Measurements from ENCODE around the gene LDAH. TPM values are rescaled to one million over a fixed set of nuclear protein-coding genes. Genes with fewer than 3 reads are reported as not detected.

LDAH gene
- total RNA-seq, result 27.1 and 31.3 TPM in 2 replicates
- 27.3 TPM for total RNA-seq (2013)
- polyA plus RNA-seq, result 7.8 and 9.0 TPM in 2 replicates
- 11.6 and 12.1 TPM in 2 replicates for polyA minus RNA-seq

DNA sequence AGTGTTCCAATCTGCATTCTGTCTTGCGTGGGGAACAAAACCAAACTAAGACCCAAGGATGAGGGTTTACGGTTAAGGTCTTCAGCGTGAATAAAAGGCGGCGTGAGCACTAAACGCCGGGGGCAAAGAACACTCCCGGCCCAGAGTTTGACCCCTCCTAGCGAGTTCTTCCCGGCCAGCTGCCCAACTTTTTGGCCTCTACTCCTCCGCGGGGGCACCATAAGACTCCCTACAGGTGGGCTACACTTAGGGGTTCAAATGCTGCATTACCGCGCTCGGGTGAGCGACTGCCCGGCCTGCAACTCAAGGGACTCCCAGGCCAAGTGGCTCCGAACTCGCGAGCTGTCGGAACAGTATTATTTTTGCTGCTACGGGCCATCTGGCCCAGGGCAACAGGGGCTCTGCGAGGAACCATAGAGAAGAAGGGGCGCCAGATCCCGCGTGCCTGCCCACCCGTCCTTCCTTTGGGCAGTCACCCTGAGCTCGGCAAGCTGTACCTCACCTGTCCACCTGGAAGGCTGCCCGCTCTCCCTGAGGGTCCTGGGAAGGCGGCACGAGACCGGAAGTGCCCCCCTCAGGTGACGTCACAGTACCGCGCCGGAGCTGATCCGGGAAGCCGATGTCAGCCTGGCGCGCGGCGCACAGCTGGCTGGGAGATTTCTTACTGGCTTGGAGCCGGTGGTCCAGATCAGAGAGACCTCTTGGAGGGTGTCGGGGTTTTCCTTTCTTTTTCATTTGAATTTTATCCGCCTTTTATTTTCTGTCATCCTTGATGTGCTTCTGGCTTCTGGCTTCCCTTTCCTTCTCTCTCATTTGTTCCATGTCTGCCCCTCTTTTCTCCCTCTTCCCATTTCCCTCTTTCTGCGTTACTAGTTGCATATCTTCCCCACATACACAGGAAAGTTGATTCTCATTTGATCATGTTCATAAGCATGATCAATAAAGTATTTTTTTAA, at the start of gene LDAH:
Gene LDAH, minus strand, starts transcription at position 567 of the 956 bp plus-strand sequence. CDS start 21,638 bp downstream, outside the sequence.
- 1% methylated on average over 40 of the region's 46 CpGs for WGBS (ENCODE audit: insufficient coverage)

More for the DNA sequence above, at the start of gene LDAH:
- no peaks in the 10 kb centered on the region for H3K9me3 ChIP-seq (ENCODE audit: control extremely low read depth in 1 of 3, control insufficient read depth in 2 of 3, insufficient read depth in 1 of 3, low read length in 2 of 3)
- no peaks in the 10 kb centered on the region for H4K20me1 ChIP-seq (ENCODE audit: control insufficient read depth, insufficient read depth, low read length, poor library complexity, severe bottlenecking)
- Mint-ChIP-seq H3K27ac (peak within 1 kb of the TSS; percentile 99), H3K4me3 (peak within 1 kb of the TSS; percentile 98), H3K4me1 (peaks cover 26% of the 10 kb centered on the region), H3K27me3 (peaks cover 1% of the 10 kb centered on the region), H3K9me3 (ENCODE audit: insufficient read depth) (no peaks in the 10 kb centered on the region)
- ATAC-seq (ENCODE audit: low read depth) (peak; percentile 79), DNase-seq (peak; percentile 92)
- POLR2A ChIA-PET, result interaction anchor here (1.1 to 1.8 kb wide), 3 partner anchors 146 to 376 kb away, joined by 3 to 9 read pairs (median 7); partner anchors contain the start of genes GDF7 and RHOB
- H2AFZ ChIP-seq (ENCODE audit: insufficient read depth, low read depth, low read length, poor library complexity, severe bottlenecking), result peak within 1 kb of the TSS; percentile 97
- H3K27me3 ChIP-seq (replicated peaks in 1 of 4; ENCODE audit: control extremely low read depth in 1 of 4, control insufficient read depth in 3 of 4, insufficient read depth in 4 of 4, low read length in 3 of 4), result peaks cover 0 to 2% (median 0%) of the 10 kb centered on the region in 4 experiments
- peak within 1 kb of the TSS; percentile 89 for H3K4me2 ChIP-seq (replicated peaks; ENCODE audit: low read depth, low read length, poor library complexity, severe bottlenecking)
- peaks cover 0 to 7% of the 10 kb centered on the region in 2 donors for H3K4me1 ChIP-seq (ENCODE audit: control insufficient read depth in 2 of 2, insufficient read depth in 2 of 2, low read length in 2 of 2)
- CTCF ChIA-PET, result interaction anchor here (0.8 to 2.5 kb wide), 6 partner anchors 20 to 171 kb away, joined by 3 to 13 read pairs (median 8); partner anchors contain the start of gene HS1BP3
- H3K4me3 ChIP-seq (ENCODE audit: control extremely low read depth in 1 of 5, extremely low read depth in 1 of 5, insufficient read depth in 1 of 5, low read depth in 2 of 5, low read length in 4 of 5), result peak within 1 kb of the TSS; percentile 64 to 99 (median 88)
- peak within 1 kb of the TSS; percentile 89 to 96 for H3K27ac ChIP-seq (ENCODE audit: low read length in 2 of 2)
- peaks cover 20% of the 10 kb centered on the region for H3K79me2 ChIP-seq (ENCODE audit: control insufficient read depth, insufficient read depth, low read length)
- intact Hi-C loops (cut with micrococcal nuclease), result loop anchor here (1.0 to 5.0 kb wide), 4 partner anchors 146 to 921 kb away; partner anchors contain the start of genes HS1BP3, RHOB and TTC32
- no peak for TF ChIP-seq EZH2 (IDR thresholded peaks at IDR 0.05; ENCODE audit: borderline replicate concordance, insufficient read depth, low read depth, low read length, poor library complexity, severe bottlenecking)
- TF ChIP-seq, protein P1, sequence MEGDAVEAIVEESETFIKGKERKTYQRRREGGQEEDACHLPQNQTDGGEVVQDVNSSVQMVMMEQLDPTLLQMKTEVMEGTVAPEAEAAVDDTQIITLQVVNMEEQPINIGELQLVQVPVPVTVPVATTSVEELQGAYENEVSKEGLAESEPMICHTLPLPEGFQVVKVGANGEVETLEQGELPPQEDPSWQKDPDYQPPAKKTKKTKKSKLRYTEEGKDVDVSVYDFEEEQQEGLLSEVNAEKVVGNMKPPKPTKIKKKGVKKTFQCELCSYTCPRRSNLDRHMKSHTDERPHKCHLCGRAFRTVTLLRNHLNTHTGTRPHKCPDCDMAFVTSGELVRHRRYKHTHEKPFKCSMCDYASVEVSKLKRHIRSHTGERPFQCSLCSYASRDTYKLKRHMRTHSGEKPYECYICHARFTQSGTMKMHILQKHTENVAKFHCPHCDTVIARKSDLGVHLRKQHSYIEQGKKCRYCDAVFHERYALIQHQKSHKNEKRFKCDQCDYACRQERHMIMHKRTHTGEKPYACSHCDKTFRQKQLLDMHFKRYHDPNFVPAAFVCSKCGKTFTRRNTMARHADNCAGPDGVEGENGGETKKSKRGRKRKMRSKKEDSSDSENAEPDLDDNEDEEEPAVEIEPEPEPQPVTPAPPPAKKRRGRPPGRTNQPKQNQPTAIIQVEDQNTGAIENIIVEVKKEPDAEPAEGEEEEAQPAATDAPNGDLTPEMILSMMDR (IDR thresholded peaks at IDR 0.05), result no peak
- peak within 1 kb of the TSS; percentile 92 for H3K9ac ChIP-seq (ENCODE audit: low read length)
- no peaks in the 10 kb centered on the region for H3K36me3 ChIP-seq (replicated peaks in 1 of 2; ENCODE audit: control extremely low read depth in 1 of 2, control insufficient read depth in 1 of 2, extremely low read depth in 1 of 2, insufficient read depth in 2 of 2, low read length in 1 of 2)
